ENCODE data around the gene PCGF5.
"Not testable (repeated sequence)": the region's sequence is repeated elsewhere in the genome, so short reads cannot be mapped to it uniquely, and the experiment has no call there.

PCGF5 gene

GRCh38 chr10:91313796-91314485 is 93.5 kb downstream of the PCGF5 start:
- peak; percentile 93 for DNase-seq (ENCODE audit: low read depth)
- no peak overlapping the region for H3K4me3 ChIP-seq (ENCODE audit: control insufficient read depth, low read depth, low read length)
- no peak for TF ChIP-seq CTCF (conservative IDR thresholded peaks at IDR 0.05; ENCODE audit: control insufficient read depth, insufficient read depth, low read depth, low read length)

- no peak for DNase-seq (ENCODE audit: low read depth)
- no peak overlapping the region for H3K4me3 ChIP-seq (ENCODE audit: control insufficient read depth, low read depth, low read length)
Measured at GRCh38 chr10:91316486-91316885, 96.0 kb downstream of the PCGF5 start.

GRCh38 chr10:91317541-91317940 is 97.1 kb downstream of the PCGF5 start:
- H3K4me3 ChIP-seq (ENCODE audit: control insufficient read depth, low read depth, low read length): no peak overlapping the region
- no peak for TF ChIP-seq CTCF (conservative IDR thresholded peaks at IDR 0.05; ENCODE audit: control insufficient read depth, insufficient read depth, low read depth, low read length)
- peak; percentile 62 for DNase-seq (ENCODE audit: low read depth)

More at GRCh38 chr10:91316486-91316885, 96.0 kb downstream of the PCGF5 start:
- no peak for TF ChIP-seq CTCF (conservative IDR thresholded peaks at IDR 0.05; ENCODE audit: control insufficient read depth, insufficient read depth, low read depth, low read length)

DNA sequence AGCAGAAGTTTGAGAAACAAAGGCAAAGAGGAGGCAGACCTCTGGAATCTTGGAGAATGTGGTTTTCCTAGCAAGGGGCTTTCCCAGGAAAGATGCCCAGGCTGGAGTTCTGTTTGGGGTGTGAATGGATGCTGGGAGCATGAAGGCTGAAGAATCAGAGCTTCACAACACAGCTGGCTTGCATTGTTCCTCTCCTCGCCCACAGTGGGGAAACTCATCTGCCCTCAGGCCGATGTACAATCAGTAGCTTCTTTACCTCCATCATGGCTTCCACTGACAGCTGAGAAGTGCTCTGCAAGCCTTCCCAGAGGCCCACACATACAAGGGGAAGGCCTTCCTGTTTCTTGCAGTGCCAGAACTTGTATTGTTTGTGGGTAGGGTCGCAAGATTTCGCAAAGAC is 98.9 kb downstream of the PCGF5 start:
- no peak overlapping the region for H3K4me3 ChIP-seq (ENCODE audit: control insufficient read depth, low read depth, low read length)
- TF ChIP-seq CTCF (conservative IDR thresholded peaks at IDR 0.05; ENCODE audit: control insufficient read depth, insufficient read depth, low read depth, low read length): no peak
- no peak for DNase-seq (ENCODE audit: low read depth)

DNA sequence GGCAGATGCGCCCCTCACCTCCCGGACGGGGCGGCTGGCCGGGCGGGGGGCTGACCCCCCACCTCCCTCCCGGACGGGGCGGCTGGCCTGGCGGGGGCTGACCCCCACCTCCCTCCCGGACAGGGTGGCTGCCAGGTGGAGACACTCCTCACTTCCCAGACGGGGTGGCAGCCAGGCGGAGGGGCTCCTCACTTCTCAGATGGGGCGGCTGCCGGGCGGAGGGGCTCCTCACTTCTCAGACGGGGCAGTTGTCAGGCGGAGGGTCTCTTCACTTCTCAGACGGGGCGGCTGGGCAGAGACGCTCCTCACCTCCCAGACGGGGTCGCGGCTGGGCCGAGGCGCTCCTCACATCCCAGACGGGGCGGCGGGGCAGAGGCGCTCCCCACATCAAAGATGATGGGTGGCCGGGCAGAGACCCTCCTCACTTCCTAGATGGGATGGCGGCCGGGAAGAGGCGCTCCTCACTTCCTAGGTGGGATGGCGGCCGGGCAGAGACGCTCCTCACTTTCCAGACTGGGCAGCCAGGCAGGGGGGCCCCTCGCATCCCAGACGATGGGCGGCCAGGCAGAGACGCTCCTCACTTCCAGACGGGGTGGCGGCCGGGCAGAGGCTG is 102.9 kb downstream of the PCGF5 start:
- not testable (repeated sequence) for DNase-seq (ENCODE audit: low read depth); H3K4me3 ChIP-seq (ENCODE audit: control insufficient read depth, low read depth, low read length)

DNA sequence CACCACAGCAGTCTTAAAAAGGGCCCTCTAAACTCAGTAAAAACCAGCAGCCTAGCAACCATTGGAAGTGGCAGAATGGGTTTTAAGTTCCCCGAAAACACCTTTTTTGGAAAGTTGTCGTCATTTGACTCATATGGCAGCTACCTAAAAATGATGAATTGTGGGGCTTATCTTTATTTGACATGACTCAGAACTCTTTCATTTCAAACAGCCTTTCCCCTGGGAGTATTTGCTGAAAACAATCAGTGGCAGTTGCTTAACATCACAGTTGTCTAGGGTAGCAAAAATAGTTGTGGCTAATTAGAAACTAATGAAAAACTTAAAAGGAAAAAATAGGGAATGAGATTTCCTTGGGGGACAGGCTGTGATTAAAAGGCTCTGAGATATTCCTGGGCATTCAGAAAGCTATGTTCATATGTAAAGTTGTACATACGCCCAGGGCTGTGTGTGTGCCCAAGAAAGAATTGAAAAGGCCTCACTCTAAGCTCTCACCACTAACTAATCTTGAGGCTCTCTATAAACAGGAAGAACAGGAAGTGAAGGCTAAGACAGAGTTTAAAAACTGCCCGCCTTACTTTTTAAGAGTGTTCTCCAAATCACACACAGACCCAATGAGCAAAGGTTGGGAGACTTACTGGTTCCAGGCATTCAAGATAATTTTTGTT is 108.0 kb downstream of the PCGF5 start:
- H3K4me3 ChIP-seq (ENCODE audit: control insufficient read depth, low read depth, low read length): no peak overlapping the region
- no peak for DNase-seq (ENCODE audit: low read depth)
- TF ChIP-seq CTCF (conservative IDR thresholded peaks at IDR 0.05; ENCODE audit: control insufficient read depth, insufficient read depth, low read depth, low read length): no peak
